NOMO-1 (cell line): Measurements from ENCODE around the gene HLF.

Experiments used
- DNase-seq, 2 experiments: peaks; one replicate each; lab custom pipeline; 2025; ENCODE audit not compliant: unreplicated experiment in 2 of 2; lab: John Stamatoyannopoulos, UW

HLF gene, protein sequence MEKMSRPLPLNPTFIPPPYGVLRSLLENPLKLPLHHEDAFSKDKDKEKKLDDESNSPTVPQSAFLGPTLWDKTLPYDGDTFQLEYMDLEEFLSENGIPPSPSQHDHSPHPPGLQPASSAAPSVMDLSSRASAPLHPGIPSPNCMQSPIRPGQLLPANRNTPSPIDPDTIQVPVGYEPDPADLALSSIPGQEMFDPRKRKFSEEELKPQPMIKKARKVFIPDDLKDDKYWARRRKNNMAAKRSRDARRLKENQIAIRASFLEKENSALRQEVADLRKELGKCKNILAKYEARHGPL

GRCh38 chr17:55264645-55265298 is at the start of gene HLF:
Gene HLF, plus strand, starts transcription at chr17:55264960. Its CDS starts 525 bp downstream, at chr17:55265485.
- peak in 1 of 2 experiments; percentile 4 for DNase-seq

DNA sequence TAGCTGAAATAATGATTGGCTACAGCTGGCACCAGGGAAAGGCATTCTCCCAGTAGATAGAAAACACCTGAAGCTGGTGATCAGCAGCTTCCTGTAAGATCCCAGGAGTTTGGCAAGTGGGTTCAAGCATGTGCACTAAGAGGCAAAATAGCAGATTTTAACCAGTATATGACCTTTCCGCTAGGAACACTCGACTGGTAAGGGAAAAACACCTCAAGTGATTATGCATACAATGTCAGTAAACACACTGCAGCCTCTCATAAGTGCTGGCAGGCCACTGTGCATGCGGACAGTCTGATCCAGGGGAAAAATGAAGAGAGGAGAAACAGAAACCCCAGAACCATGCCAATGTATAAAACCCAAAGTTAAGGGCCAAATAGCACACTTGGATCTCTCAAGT is 49.0 kb upstream of the HLF start:
- DNase-seq = no peak

DNA sequence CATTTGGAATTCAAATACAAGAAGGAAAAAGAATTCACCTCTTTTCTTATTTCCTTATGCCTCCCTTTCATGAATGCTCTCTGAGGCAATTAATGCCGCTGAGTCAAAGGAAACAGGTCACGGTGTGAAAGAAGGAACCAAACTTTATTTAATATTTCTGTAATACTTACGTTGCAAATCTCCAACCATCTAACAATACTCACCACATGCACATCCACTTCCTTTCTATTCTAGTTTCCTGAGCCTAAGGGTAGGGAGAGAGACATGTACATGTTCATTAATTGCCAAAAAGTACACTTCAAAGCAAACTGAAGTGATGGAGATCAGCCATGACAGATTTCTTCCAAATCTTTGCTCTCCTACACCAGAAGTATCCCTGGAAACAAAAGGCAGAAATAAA is 47.9 kb upstream of the HLF start:
- DNase-seq = no peak

- no peak for DNase-seq
These were observed 45.3 kb upstream of the HLF start for GRCh38 chr17:55219459-55219858.

DNA sequence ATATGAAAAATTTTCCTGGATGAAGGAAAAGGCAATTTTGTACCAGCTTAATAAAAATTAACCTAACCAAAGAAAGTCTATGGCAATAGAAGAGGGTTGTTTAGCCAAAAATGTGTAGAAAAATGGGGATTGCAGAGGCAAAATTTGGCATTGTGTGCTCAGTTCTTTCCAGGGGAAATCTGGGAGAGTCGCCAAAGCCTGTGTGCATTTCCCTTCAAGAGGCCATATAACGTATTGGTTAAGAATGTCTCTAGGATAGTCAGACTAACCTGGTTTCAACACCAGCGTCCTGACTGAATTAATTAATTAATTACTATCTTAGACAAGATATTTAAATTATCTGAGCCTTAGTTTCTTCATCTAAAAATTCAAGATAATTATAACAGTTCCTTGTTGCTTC is 44.8 kb upstream of the HLF start:
- DNase-seq = no peak

DNA sequence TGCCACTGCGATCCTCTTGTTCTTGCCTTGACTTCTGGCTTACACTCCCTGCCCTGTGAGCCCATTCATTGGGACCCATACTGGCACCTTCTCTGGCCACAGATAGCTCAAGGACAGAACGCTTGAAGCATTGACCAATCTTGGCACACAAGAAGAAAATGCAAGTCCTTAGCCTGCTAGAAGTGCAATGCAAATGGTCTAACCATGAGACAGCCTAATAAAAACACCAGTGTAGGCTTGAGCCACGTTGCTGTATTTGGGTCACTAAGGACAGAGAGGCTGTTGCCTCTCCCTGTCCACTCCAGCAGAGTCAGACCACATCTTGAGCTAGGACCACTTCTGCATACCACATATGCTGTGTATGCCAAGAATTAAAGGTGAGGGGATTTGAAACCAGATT is 41.2 kb upstream of the HLF start:
- DNase-seq = no peak

DNA sequence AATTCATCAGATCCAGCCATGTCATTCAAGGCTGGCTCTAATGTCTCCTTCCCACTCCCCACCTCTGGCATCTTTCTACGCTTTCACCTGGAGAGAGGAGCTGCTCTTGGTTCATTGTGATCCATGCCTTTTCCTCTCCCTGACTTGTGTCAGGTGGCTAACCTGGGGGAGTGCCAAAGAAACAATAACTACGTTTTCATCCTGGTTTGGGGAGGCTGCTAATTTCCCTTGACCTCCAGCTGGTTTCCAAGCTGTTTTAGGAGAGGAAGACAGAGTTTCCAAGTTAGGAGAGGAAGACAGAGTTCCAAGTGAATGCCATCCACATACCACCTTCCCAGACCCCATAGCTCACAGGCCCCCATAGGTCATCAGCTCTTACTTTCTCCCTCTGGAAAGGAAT is 40.0 kb upstream of the HLF start:
- DNase-seq = no peak

- DNase-seq = no peak
These were observed 39.5 kb upstream of the HLF start for GRCh38 chr17:55225237-55225636.

- no peak for DNase-seq
These were observed 36.0 kb upstream of the HLF start for GRCh38 chr17:55228683-55229192.

DNA sequence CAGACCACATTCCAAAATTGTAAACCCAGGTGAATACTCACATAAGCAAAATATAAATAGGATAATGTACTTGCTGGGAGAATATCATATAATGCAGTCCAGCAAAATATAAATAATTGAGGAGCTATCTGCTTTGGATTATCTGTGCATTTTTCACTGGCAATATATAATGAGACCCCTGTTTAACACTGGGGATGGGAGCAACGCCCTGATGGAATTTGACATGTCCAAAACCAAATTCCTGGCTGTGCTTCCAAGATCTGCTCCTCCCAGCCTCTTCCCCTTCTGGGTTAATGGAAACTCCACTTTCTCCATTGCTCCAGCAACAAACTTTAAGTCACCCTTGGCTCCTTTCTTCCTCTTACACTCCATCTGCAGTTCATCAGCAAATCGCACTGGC is 35.5 kb upstream of the HLF start:
- DNase-seq = no peak

DNA sequence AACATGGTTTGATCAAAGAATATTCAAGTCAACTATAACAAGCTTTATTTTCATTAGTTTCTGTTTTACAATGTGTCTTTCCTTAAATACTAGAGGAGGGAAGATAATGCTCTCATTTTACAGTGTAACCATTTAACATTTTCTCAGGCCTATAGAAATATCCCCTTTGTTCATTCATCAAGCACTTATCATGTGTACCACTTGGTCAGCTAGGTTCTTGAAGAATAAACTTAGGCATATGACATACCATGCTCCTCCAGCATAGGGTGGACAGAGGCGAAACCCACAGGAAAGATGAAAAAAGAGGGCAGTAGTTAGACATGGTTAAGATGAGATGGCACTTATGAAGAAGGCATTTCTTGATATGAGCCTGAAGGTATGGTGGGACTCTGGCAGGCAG is 34.0 kb upstream of the HLF start:
- DNase-seq = no peak

- DNase-seq = no peak
These were observed 30.9 kb upstream of the HLF start for GRCh38 chr17:55233840-55234239.

- DNase-seq = no peak
These were observed 28.4 kb upstream of the HLF start for GRCh38 chr17:55236316-55236715.

DNA sequence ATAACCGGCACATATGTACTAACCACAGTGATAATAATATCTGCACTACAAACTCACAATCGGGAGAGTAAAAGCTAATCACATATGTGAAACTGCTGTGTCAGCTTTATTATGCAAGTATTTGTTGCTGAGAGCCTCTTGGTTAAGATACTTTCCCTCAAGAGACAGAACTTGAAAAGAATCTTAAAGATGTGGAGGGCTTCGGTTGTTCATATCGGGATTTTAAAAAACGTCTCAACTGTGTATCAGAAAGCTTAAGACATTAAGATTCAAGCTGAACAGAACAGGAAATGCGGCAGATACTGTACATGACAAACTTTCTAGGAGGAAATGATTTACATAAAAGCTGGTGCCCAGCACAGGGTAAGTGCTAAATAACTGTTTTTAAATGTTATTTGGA is 27.5 kb upstream of the HLF start:
- no peak for DNase-seq

- DNase-seq = no peak
These were observed 26.9 kb upstream of the HLF start for GRCh38 chr17:55237841-55238178.

DNA sequence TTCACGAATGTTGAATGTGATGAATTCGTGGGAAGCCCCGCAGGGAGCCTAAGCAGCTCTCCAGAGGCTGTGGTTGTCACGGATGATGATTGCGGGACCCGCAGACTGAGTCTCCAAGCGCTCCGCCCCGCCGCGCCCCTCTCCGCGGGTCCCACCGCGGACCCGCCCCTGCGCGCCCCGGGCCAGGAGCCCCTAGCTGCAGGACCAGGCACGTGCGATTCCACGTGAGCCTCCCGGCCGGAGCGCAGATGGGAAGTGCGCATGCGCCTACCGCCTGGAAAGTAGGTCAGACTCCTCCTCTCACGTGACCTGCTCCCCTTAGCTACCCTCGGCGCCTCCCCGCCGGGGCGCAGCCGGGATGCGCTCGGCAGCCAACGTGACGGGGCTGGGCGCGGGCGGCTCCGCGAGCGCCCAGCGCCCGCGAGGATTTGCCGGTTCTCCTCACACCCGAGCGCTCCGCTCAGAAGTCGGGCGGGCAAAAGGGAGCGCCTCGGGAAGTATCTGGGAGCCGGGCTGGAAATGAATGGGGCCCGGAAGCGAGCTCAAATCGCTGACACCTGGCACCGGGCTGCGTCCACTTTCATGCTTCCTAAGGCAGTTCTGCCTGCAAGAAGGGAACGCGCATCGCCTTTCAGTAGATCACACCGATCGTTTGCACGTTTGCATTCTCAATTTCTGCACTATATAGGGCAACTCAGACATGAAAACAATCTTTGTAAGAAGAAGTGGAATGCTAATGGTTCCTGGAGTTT is 26.4 kb upstream of the HLF start:
- DNase-seq = peak; percentile 62 to 66

GRCh38 chr17:55238931-55239297 is 25.8 kb upstream of the HLF start:
- no peak for DNase-seq

GRCh38 chr17:55241097-55241496 is 23.7 kb upstream of the HLF start:
- no peak for DNase-seq

GRCh38 chr17:55242476-55242875 is 22.3 kb upstream of the HLF start:
- DNase-seq = no peak

- DNase-seq = no peak
These were observed 18.8 kb upstream of the HLF start for GRCh38 chr17:55245986-55246385.

- DNase-seq = no peak
These were observed 18.2 kb upstream of the HLF start for GRCh38 chr17:55246583-55246982.

- DNase-seq = no peak
These were observed 16.7 kb upstream of the HLF start for GRCh38 chr17:55248077-55248476.
